ENCODE data around the gene IRX2.
A peak's percentile ranks its signal among the peaks of the same experiment; 100 is the strongest.

Gene IRX2

DNA sequence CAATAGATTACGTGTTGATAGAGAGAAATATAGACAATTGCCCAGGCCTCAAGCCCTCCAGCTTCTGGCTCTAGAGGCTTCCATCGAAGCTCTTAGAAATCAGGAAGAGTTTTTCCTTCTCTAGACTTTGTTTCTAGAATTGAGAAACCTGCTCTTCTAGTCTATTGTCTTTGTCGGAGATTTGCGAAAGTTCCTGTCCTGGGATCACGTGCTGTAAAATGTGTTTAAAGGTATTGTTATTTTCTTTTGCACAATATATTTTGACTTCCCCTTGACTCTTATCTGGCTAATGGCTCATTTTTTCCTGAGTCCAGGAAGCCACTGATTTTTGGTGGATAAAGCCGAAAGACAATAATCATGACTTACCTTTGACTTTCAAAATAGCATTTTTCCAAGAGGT lies 32.1 kb downstream of the IRX2 start:
- H3K4me3 Mint-ChIP-seq = no peak overlapping the region
- no peak overlapping the region for H3K27ac Mint-ChIP-seq
- no peaks in the 10 kb centered on the region for H3K36me3 Mint-ChIP-seq
- ATAC-seq (no peak), DNase-seq (ENCODE audit: low spot score in 2 of 2) (no peak)
- peaks cover 8% of the 10 kb centered on the region for H3K9me3 Mint-ChIP-seq
- H3K4me1 Mint-ChIP-seq = no peaks in the 10 kb centered on the region

GRCh38 chr5:2718115-2718514 lies 33.4 kb downstream of the IRX2 start:
- Mint-ChIP-seq H3K4me3 (no peak overlapping the region), H3K9me3 (peaks cover 8% of the 10 kb centered on the region), H3K4me1 (no peaks in the 10 kb centered on the region), H3K27ac (no peak overlapping the region), H3K36me3 (no peaks in the 10 kb centered on the region)
- ATAC-seq (no peak), DNase-seq (ENCODE audit: low spot score in 2 of 2) (no peak)

DNA sequence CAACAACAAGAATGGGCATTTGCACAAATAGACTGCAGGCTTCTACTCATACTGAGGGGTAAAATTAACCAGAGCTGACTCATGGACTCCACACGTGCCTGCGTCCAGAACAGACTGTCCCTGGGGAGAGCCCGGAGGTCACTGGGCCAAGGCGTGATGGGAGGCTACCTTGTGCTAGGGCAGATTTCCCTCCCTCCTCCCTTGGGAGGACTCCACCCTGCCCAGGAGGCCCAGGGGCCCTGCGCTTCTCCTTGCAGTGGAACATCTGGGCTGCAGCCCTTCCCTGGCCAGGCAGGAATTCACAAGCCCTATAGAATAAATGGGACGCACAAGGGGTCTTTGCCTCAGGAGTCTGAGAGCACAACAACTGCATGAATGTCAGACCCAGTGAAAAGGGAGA lies 35.6 kb downstream of the IRX2 start:
- H3K4me3 Mint-ChIP-seq = no peak overlapping the region
- H3K36me3 Mint-ChIP-seq = no peaks in the 10 kb centered on the region
- no peaks in the 10 kb centered on the region for H3K4me1 Mint-ChIP-seq
- H3K27ac Mint-ChIP-seq = no peak overlapping the region
- DNase-seq (ENCODE audit: low spot score in 2 of 2) = no peak
- ATAC-seq = no peak
- peaks cover 8% of the 10 kb centered on the region for H3K9me3 Mint-ChIP-seq

- Mint-ChIP-seq H3K36me3 (no peaks in the 10 kb centered on the region), H3K9me3 (peaks cover 8% of the 10 kb centered on the region), H3K4me1 (no peaks in the 10 kb centered on the region), H3K27ac (no peak overlapping the region), H3K4me3 (no peak overlapping the region)
- DNase-seq (ENCODE audit: low spot score in 2 of 2) = no peak
- ATAC-seq = no peak
Observed at GRCh38 chr5:2714805-2715204, 36.7 kb downstream of the IRX2 start.

DNA sequence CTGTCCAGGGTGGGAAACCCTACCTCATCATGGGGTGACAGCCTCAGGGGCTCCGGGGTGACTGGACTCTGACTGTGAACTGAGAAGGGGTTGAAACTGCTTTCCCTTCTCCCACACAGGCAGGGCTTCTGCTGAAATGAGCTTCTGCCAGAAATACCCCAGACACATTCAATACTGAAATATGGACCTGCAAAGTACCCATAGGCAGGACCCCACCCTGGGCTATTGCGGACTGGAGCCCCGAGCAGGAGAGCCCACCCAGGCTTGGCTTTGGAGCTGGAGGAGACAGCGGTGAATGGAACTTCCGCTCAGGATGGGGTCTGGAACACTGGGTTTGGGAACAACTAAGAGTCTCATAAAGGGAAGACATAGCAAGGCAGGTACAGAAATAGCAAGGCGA lies 37.5 kb downstream of the IRX2 start:
- Mint-ChIP-seq H3K9me3 (peaks cover 8% of the 10 kb centered on the region), H3K27ac (no peak overlapping the region), H3K4me3 (no peak overlapping the region), H3K4me1 (no peaks in the 10 kb centered on the region), H3K36me3 (no peaks in the 10 kb centered on the region)
- DNase-seq (ENCODE audit: low spot score in 2 of 2) (no peak), ATAC-seq (no peak)

DNA sequence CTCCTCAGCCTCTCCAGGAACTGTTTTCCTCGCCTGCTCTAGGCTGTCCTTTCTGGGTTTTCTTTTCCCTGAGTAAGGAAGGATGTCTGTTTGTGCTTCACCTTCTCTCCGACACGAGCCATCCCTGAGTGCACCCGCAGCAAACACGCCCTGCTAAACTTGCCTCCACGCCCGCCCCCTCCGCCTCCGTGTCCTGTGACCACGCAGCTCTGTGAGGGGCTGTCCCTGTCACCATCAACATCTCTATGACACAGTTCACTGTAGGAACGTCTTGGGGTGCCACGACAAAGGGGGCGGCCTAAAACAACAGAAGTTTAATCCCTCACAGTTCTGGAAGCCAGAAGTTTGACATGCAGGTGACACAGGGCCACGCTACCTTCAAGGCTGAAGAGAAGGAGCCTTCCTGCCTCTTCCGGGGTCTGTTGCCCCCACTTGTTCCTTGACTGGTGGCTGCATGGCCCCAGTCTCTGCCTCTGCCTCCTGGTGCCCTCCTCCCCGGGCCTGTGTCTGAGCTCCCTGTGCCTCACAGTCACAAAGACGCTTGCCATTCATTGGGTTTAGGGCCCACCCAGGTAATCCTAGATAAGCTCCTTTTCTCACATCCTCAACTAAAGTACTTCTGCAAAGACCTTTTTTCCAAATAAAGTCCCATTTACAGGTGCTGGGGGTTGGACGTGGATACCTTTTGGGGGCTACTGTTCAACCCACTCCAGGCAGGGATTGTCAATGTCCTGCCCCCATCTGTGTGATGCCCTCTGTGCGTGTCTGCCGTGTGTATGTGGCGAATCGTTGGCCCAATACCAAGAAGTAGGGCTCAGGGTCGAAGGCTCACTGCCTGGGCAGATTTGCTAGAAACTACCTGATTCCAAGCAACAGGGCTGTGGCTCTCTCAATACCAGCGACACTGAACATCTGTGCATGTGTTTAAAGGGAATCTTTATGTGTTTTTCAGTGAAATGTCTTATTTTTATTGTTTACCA lies 39.7 kb downstream of the IRX2 start:
- Mint-ChIP-seq H3K9me3 (no peaks in the 10 kb centered on the region), H3K4me1 (no peaks in the 10 kb centered on the region), H3K36me3 (no peaks in the 10 kb centered on the region), H3K4me3 (no peak overlapping the region), H3K27ac (no peak overlapping the region)
- ATAC-seq = no peak
- no peak for DNase-seq (ENCODE audit: low spot score in 2 of 2)

DNA sequence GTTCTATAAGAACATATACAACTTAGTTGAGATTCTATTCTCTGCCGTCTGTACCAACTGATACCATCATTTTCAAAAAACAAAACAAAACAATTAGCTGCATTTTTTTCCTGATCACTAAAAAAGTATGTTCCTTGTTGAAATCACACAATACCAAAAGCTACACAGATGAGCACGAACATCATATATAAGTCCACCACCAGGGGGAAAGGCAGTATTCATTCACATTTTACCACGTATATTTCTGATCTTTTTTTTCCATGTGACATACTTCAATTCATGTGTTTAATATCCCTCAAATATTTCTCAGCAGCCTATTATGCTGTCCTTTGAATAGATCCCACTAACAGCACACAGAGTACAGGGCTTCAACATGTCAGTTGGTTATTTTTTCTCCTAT lies 40.6 kb downstream of the IRX2 start:
- Mint-ChIP-seq H3K27ac (no peak overlapping the region), H3K4me3 (no peak overlapping the region), H3K9me3 (no peaks in the 10 kb centered on the region), H3K36me3 (no peaks in the 10 kb centered on the region), H3K4me1 (no peaks in the 10 kb centered on the region)
- DNase-seq (ENCODE audit: low spot score in 2 of 2) = no peak
- no peak for ATAC-seq

DNA sequence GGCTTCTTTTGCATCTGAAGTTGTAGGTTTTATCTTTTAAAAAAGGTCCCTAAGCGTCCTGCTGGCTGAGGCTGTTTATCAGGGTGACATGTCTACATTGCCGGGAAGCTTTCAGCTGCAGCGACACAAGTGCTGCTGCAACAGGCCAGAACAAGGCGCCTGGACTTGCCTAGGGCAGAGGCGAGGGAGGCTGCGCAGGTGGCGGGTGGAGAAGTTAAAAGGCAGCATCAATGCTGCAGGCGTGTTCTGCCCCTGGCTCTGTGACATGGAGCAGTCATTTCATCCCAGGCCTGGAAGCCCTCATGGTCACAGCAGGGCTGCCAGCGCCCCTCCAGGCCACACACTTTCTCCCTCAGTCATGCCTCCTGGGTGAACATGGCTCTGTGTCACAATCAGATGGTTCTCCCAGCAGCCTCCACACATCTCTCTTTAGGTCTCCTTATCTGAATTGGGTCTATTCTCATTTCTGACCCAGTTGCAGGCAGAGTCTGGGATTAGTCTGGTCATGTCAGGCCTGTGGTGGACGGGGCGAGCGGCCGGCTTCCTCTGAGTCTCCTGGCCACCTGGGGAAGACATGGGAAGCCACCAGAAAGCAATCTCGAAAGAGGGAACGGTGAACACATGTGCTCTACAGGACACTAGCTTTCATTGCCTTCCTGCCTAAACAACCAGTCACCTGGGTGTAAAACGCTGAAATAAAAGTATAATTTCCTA lies 41.3 kb downstream of the IRX2 start:
- no peak overlapping the region for H3K27ac Mint-ChIP-seq
- ATAC-seq = peak; percentile 33
- no peak overlapping the region for H3K4me3 Mint-ChIP-seq
- H3K4me1 Mint-ChIP-seq = no peaks in the 10 kb centered on the region
- H3K9me3 Mint-ChIP-seq = peaks cover 3% of the 10 kb centered on the region
- no peak for DNase-seq (ENCODE audit: low spot score in 2 of 2)
- no peaks in the 10 kb centered on the region for H3K36me3 Mint-ChIP-seq

DNA sequence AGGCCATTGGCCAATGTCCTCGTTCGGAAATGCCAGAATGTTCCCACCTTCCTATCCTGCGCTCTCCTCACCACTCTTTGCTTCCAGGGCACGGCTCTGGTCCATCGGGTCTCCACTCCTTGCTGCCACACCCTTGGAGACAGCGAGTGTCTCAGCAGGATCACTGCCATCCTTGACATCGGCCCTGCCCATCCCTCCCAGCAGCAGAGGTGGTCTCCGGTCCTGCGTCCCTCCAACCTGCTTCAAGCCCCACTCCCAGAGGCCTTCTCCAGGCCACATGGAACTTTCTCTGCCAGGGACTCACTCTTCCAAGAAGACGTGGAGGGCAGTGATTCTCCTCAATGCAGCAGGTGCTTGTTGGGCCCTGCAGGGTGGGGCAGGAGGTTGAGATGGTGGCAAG lies 42.7 kb downstream of the IRX2 start:
- ATAC-seq (no peak), DNase-seq (ENCODE audit: low spot score in 2 of 2) (no peak)
- Mint-ChIP-seq H3K27ac (no peak overlapping the region), H3K9me3 (peaks cover 3% of the 10 kb centered on the region), H3K4me1 (no peaks in the 10 kb centered on the region), H3K4me3 (no peak overlapping the region), H3K36me3 (no peaks in the 10 kb centered on the region)

- Mint-ChIP-seq H3K4me1 (no peaks in the 10 kb centered on the region), H3K9me3 (peaks cover 3% of the 10 kb centered on the region), H3K36me3 (no peaks in the 10 kb centered on the region), H3K4me3 (no peak overlapping the region), H3K27ac (no peak overlapping the region)
- DNase-seq (ENCODE audit: low spot score in 2 of 2) (no peak), ATAC-seq (no peak)
Observed at GRCh38 chr5:2708132-2708531, 43.3 kb downstream of the IRX2 start.

- DNase-seq (ENCODE audit: low spot score in 2 of 2) (no peak), ATAC-seq (no peak)
- Mint-ChIP-seq H3K4me3 (no peak overlapping the region), H3K27ac (no peak overlapping the region), H3K4me1 (no peaks in the 10 kb centered on the region), H3K36me3 (no peaks in the 10 kb centered on the region), H3K9me3 (peaks cover 5% of the 10 kb centered on the region)
Observed at GRCh38 chr5:2705861-2706260, 45.6 kb downstream of the IRX2 start.

DNA sequence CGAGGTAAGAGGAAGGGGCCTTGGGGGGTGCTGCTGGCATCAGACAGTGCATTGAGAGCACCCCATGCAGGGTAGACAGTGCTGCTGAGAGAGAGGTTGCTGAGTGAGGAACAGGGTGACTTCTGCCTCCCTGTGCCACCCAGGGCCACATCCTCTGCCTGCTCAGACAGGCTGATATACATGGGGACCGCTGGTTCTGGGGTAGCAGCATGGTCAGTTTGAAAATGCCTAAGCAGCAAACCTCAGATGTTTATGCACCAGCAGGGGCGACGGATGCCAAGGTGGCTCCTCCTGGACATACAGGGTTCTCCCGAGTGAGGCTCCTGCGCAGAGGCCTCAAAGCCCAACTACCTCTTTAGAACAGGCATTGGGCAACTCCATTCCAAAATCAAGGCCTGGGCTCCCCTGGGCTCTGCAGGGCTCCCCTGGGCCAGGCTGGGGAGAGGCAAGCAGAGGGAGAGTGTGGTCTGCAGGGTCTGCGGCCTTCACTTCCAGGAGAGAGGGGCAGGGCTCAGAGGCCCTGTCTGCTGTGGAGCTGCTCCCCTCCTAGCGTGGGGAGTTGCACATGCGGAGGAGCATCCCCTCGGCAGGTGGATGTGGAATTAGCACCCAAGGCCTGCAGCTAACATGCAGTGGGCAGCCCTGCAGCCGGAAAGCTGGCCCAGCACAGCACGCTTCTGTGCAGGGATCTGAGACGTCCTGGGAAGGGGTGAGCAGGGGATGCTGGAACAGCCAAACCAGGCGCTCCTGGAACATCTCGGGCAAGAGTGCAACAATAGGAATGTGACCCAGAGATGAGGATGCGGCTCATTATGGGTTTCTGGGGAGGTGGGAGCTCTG lies 46.5 kb downstream of the IRX2 start:
- peaks cover 7% of the 10 kb centered on the region for H3K9me3 Mint-ChIP-seq
- no peaks in the 10 kb centered on the region for H3K4me1 Mint-ChIP-seq
- H3K27ac Mint-ChIP-seq = no peak overlapping the region
- DNase-seq (ENCODE audit: low spot score in 2 of 2) = no peak
- H3K36me3 Mint-ChIP-seq = no peaks in the 10 kb centered on the region
- no peak overlapping the region for H3K4me3 Mint-ChIP-seq
- no peak for ATAC-seq

DNA sequence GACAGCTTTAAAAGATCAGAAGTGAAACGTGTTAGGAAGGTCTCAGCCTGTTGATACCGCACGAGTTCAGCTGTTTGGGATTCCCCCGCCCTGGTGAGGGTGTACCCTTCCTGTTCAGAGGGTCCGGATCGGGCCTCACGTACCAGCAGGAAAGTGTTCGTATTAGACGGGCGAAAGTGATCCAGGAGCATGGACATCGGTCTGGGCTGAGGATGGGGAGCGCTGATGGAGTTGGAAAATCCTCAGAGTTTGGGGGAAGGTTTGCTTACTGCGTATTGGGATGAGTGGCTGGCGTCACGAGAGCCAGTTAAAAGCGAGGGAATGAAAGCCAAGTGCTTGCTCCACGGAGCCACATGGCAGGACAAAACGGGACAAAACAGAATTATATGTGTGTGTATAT lies 47.4 kb downstream of the IRX2 start:
- no peak for ATAC-seq

GRCh38 chr5:2703615-2704014 lies 47.9 kb downstream of the IRX2 start:
- DNase-seq (ENCODE audit: low spot score in 2 of 2) = no peak
- no peak for ATAC-seq
- H3K36me3 Mint-ChIP-seq = no peaks in the 10 kb centered on the region
- no peak overlapping the region for H3K27ac Mint-ChIP-seq
- no peaks in the 10 kb centered on the region for H3K4me1 Mint-ChIP-seq
- H3K9me3 Mint-ChIP-seq = peaks cover 11% of the 10 kb centered on the region
- no peak overlapping the region for H3K4me3 Mint-ChIP-seq

More for the DNA sequence above, 47.4 kb downstream of the IRX2 start:
- no peak for DNase-seq (ENCODE audit: low spot score in 2 of 2)
- no peaks in the 10 kb centered on the region for H3K4me1 Mint-ChIP-seq
- H3K36me3 Mint-ChIP-seq = no peaks in the 10 kb centered on the region
- H3K9me3 Mint-ChIP-seq = peaks cover 7% of the 10 kb centered on the region
- no peak overlapping the region for H3K4me3 Mint-ChIP-seq
- no peak overlapping the region for H3K27ac Mint-ChIP-seq

- no peak for ATAC-seq
- Mint-ChIP-seq H3K4me3 (no peak overlapping the region), H3K36me3 (no peaks in the 10 kb centered on the region), H3K4me1 (no peaks in the 10 kb centered on the region), H3K9me3 (peaks cover 11% of the 10 kb centered on the region), H3K27ac (no peak overlapping the region)
- DNase-seq (ENCODE audit: low spot score in 2 of 2) = no peak
Observed at GRCh38 chr5:2703041-2703440, 48.4 kb downstream of the IRX2 start.

Measured in stimulated activated effector memory CD8-positive, alpha-beta T cell treated with anti-CD3 and anti-CD28 coated beads, Interleukin-12 subunit alpha, Interleukin-12 subunit beta, amount 100 ng/mL, for 72 hours (primary cell).